A549 (cell line): ENCODE results near the gene PPM1B. TPM values are rescaled to one million over a fixed set of nuclear protein-coding genes. Genes with fewer than 3 reads are reported as not detected.

Source experiments
- ATAC-seq, 2 experiments: fragments of 200-7000 bp in 1 of 2; fragments of >200 bp in 1 of 2; cut with Nextera tagmentation in 1 of 2; cut with Tn5 transposase in 1 of 2; 3 replicates each; pipeline versions ENCODE4 v1.8.0 to v1.9.1; 2018 to 2020; ENCODE audit warnings: mild to moderate bottlenecking in 1 of 2, moderate library complexity in 1 of 2
- CTCF ChIA-PET: fragments of 300-600 bp; sonication (Branson Sonifier 250); formaldehyde crosslinking; extraction: SDS; loops from one replicate; lab custom pipeline; 2021; ENCODE audit warnings: antibody characterized with exemption, inconsistent platforms; lab: Yijun Ruan, JAX
- POLR2A ChIA-PET: fragments of 350-600 bp; formaldehyde crosslinking; extraction: SDS; loops from one replicate; lab custom pipeline; 2021; ENCODE audit warnings: antibody characterized with exemption, inconsistent platforms; lab: Yijun Ruan, JAX
- DNase-seq, 2 experiments: peaks; one replicate each; pipeline versions ENCODE4 v3.0.0 to v3.0.0-alpha.2; 2011 to 2016; ENCODE audit warnings: low read depth in 1 of 2, low spot score in 1 of 2
- FAIRE-seq: peaks from 2 replicates; lab custom pipeline; 2011; peaks lifted over from hg19 to GRCh38; lab: Jason Lieb, UNC
- H3K27ac ChIP-seq, 2 experiments: fragments of >200 bp; sonication (Bioruptor Twin); formaldehyde crosslinking; 3 replicates each; pipeline ENCODE4 v1.5.1; 2016 to 2017
- H3K4me1 ChIP-seq: fragments of >200 bp; sonication (Bioruptor Twin); formaldehyde crosslinking; 3 replicates; pipeline ENCODE4 v1.6.1; 2016
- H3K4me2 ChIP-seq: fragments of >200 bp; sonication (Bioruptor Twin); formaldehyde crosslinking; 3 replicates; pipeline ENCODE4 v1.6.1; 2016
- H3K4me3 ChIP-seq: fragments of >200 bp; sonication (Bioruptor Twin); formaldehyde crosslinking; 3 replicates; pipeline ENCODE4 v1.5.1; 2016
- H3K9me3 ChIP-seq: fragments of >200 bp; sonication (Bioruptor Twin); formaldehyde crosslinking; 3 replicates; pipeline ENCODE4 v1.6.1; 2016
- CBX8 ChIP-seq: fragments of 200-600 bp; sonication (generic); IDR thresholded peaks from 2 replicates; pipeline ENCODE4 v1.6.1; 2016
- CHD4 ChIP-seq: fragments of 200-600 bp; sonication (generic); IDR thresholded peaks from 2 replicates; pipeline ENCODE4 v1.6.1; 2016; ENCODE audit warnings: antibody characterized with exemption, mild to moderate bottlenecking, borderline replicate concordance
- EP300 ChIP-seq, 2 experiments: fragments of >200 bp; sonication (Bioruptor Twin); formaldehyde crosslinking; IDR thresholded peaks; 2 replicates in 1 of 2; 3 replicates in 1 of 2; pipeline ENCODE4 v1.6.1; 2016 to 2017
- FOSL2 ChIP-seq, 2 experiments: fragments of 450-650 bp in 1 of 2; fragments of >200 bp in 1 of 2; sonication (Bioruptor Twin) in 1 of 2; formaldehyde crosslinking; IDR thresholded peaks; 2 replicates each; pipeline versions ENCODE4 v1.5.0 to v1.6.1; 2016 to 2020; ENCODE audit warnings: mild to moderate bottlenecking in 1 of 2, moderate library complexity in 1 of 2
- HES2 ChIP-seq: fragments of >200 bp; sonication (Bioruptor Twin); formaldehyde crosslinking; IDR thresholded peaks from 2 replicates; pipeline ENCODE4 v1.6.1; 2016
- HMGXB4 ChIP-seq: fragments of 250-450 bp; sonication (Bioruptor Pico); IDR thresholded peaks from 2 replicates; pipeline ENCODE4 v1.5.0; 2021; ENCODE audit warnings: mild to moderate bottlenecking, moderate library complexity, borderline replicate concordance
- HOXA7 ChIP-seq: fragments of 250-450 bp; sonication (Bioruptor Pico); IDR thresholded peaks from 2 replicates; pipeline ENCODE4 v1.5.0; 2020; ENCODE audit warnings: mild to moderate bottlenecking, moderate library complexity
- JUNB ChIP-seq: fragments of >200 bp; sonication (Bioruptor Twin); formaldehyde crosslinking; IDR thresholded peaks from 2 replicates; pipeline ENCODE4 v1.6.1; 2016
- KDM1A ChIP-seq: fragments of 200-600 bp; sonication (generic); IDR thresholded peaks from 2 replicates; pipeline ENCODE4 v1.6.1; 2016; ENCODE audit warnings: low read depth, mild to moderate bottlenecking
- KDM5A ChIP-seq: fragments of 200-600 bp; sonication (generic); IDR thresholded peaks from 2 replicates; pipeline ENCODE4 v1.6.1; 2016; ENCODE audit warnings: antibody characterized with exemption, mild to moderate bottlenecking
- MAX ChIP-seq: IDR thresholded peaks from 2 replicates; pipeline ENCODE4 v1.6.1; 2012
- NFE2L2 ChIP-seq: fragments of 150-350 bp; conservative IDR thresholded peaks from 2 replicates; pipeline ENCODE4 v1.6.1; 2014; ENCODE audit warnings: low read length
- RCOR1 ChIP-seq: fragments of 150-350 bp; IDR thresholded peaks from 2 replicates; pipeline ENCODE4 v1.6.1; 2014; ENCODE audit warnings: antibody characterized with exemption, low read length, low read depth
- RNF2 ChIP-seq: fragments of 200-600 bp; sonication (generic); IDR thresholded peaks from 2 replicates; pipeline ENCODE4 v1.6.1; 2016; ENCODE audit warnings: low read depth, mild to moderate bottlenecking, antibody characterized with exemption, moderate library complexity, borderline replicate concordance
- SREBF2 ChIP-seq: fragments of 450-650 bp; IDR thresholded peaks from 2 replicates; pipeline ENCODE4 v1.6.1; 2014; ENCODE audit warnings: mild to moderate bottlenecking, moderate library complexity
- TFCP2L1 ChIP-seq: fragments of 250-450 bp; sonication (Bioruptor Pico); IDR thresholded peaks from 2 replicates; pipeline ENCODE4 v1.5.0; 2021; ENCODE audit warnings: mild to moderate bottlenecking
- TP53 ChIP-seq: fragments of 250-450 bp; sonication (Bioruptor Pico); IDR thresholded peaks from 2 replicates; pipeline ENCODE4 v1.5.0; 2021; ENCODE audit warnings: mild to moderate bottlenecking, moderate library complexity
- ZC3H11A ChIP-seq: fragments of 450-650 bp; IDR thresholded peaks from 2 replicates; pipeline ENCODE4 v1.6.1; 2014; ENCODE audit warnings: antibody characterized with exemption, mild to moderate bottlenecking
- ZNF302 ChIP-seq: fragments of 250-450 bp; sonication (Bioruptor Pico); IDR thresholded peaks from 2 replicates; pipeline ENCODE4 v1.9.0; 2021; ENCODE audit warnings: inconsistent platforms, mild to moderate bottlenecking, moderate library complexity
- WGBS: methylation state at CpG from one replicate; pipeline ENCODE4 v1.1.6; 2017; ENCODE audit errors: missing lambda C conversion rate; 5-methylcytosine and 5-hydroxymethylcytosine counted together
- polyA plus RNA-seq, 4 experiments: library from polyadenylated mRNA; depleted of rRNA in 3 of 4; stranded (reverse); fragments of >200 nt; fragmentation: RNase III in 1 of 4; extraction: RNeasy Plus Mini Kit Qiagen cat#74134 plus additional on column Dnase treatment in 1 of 4; gene quantifications; 2 replicates in 3 of 4; 3 replicates in 1 of 4; pipeline ENCODE4 v1.2.3, GENCODE V29; 2011 to 2017

The PPM1B gene
- polyA plus RNA-seq, 2 of the 4 experiments (the other 2 are of a cell fraction) = 49.0 to 75.1 TPM

- TF ChIP-seq CHD4 = no peak
Measured at GRCh38 chr2:44139741-44140140, 28.9 kb upstream of the PPM1B start (continued).

GRCh38 chr2:44142306-44142705, 26.4 kb upstream of the PPM1B start:
- no peak overlapping the region for H3K27ac ChIP-seq
- CTCF ChIA-PET = interaction anchor here (0.9 to 2.3 kb wide), 5 partner anchors 10 to 98 kb away, joined by 3 to 7 read pairs (median 3); no protein-coding TSS in a partner anchor
- 74% methylated on average over 1 of the region's 1 CpG for WGBS

GRCh38 chr2:44143701-44144100, 25.0 kb upstream of the PPM1B start:
- ATAC-seq (no peak), FAIRE-seq (no peak), DNase-seq (no peak)
- 67% methylated on average over 3 of the region's 3 CpGs for WGBS
- Histone ChIP-seq H3K4me3 (no peak overlapping the region), H3K27ac (no peak overlapping the region), H3K9me3 (no peaks in the 10 kb centered on the region), H3K4me1 (no peaks in the 10 kb centered on the region), H3K4me2 (no peak overlapping the region)
- ChIA-PET CTCF (interaction anchor here (0.7 to 2.3 kb wide), 6 partner anchors 19 to 1515 kb away, joined by 3 to 7 read pairs (median 3); no protein-coding TSS in a partner anchor), POLR2A (interaction anchor here (1.3 kb wide), 1 partner anchor 24 kb away, joined by 5 read pairs; the partner anchor contains the start of gene PPM1B)
- TF ChIP-seq MAX = no peak
- no peak for TF ChIP-seq ZNF302
- no peak for TF ChIP-seq RCOR1
- TF ChIP-seq FOSL2 (IDR thresholded peaks at IDR 0.05) = no peak
- TF ChIP-seq FOSL2 (CRISPR knock-in tag; IDR thresholded peaks at IDR 0.05) = no peak
- TF ChIP-seq JUNB = no peak
- no peak for TF ChIP-seq TP53 (CRISPR knock-in tag)
- TF ChIP-seq HOXA7 (CRISPR knock-in tag) = no peak
- no peak for TF ChIP-seq KDM1A
- no peak for TF ChIP-seq CBX8
- TF ChIP-seq HMGXB4 (CRISPR knock-in tag) = no peak
- no peak for TF ChIP-seq NFE2L2
- no peak for TF ChIP-seq ZC3H11A
- no peak for TF ChIP-seq KDM5A

More at GRCh38 chr2:44142306-44142705, 26.4 kb upstream of the PPM1B start:
- no peak overlapping the region for H3K4me2 ChIP-seq
- H3K4me1 ChIP-seq = no peaks in the 10 kb centered on the region
- no peak overlapping the region for H3K4me3 ChIP-seq
- FAIRE-seq = peak; percentile 32
- ATAC-seq = no peak
- TF ChIP-seq CBX8 = no peak
- TF ChIP-seq TP53 (CRISPR knock-in tag) = no peak
- no peak for TF ChIP-seq HES2
- no peak for TF ChIP-seq TFCP2L1 (CRISPR knock-in tag)
- no peak for TF ChIP-seq RNF2
- no peak for TF ChIP-seq SREBF2
- POLR2A ChIA-PET = no interaction called here
- no peaks in the 10 kb centered on the region for H3K9me3 ChIP-seq
- no peak for DNase-seq

- ATAC-seq (no peak; a peak in 1 of 6 replicates), DNase-seq (no peak), FAIRE-seq (no peak)
- 50% methylated on average over 1 of the region's 1 CpG for WGBS
- Histone ChIP-seq H3K4me3 (no peak overlapping the region), H3K4me2 (no peak overlapping the region), H3K4me1 (no peaks in the 10 kb centered on the region), H3K9me3 (no peaks in the 10 kb centered on the region), H3K27ac (no peak overlapping the region)
- CTCF ChIA-PET = interaction anchor here (1.2 to 2.0 kb wide), 2 partner anchors 9 to 12 kb away, joined by 3 to 5 read pairs; no protein-coding TSS in a partner anchor
- POLR2A ChIA-PET = no interaction called here
- TF ChIP-seq TP53 (CRISPR knock-in tag) (no peak), MAX (no peak), EP300 (IDR thresholded peaks at IDR 0.05) (no peak)
- TF ChIP-seq, all 56 proteins: peak for 0
Measured at GRCh38 chr2:44148999-44149398, 19.7 kb upstream of the PPM1B start.
